HG03342 (cell line): Measurements from ENCODE around the gene UBE2D2.
"Not testable (repeated sequence)": the region's sequence is repeated elsewhere in the genome, so short reads cannot be mapped to it uniquely, and the experiment has no call there.

Source experiments
- ATAC-seq: cut with Tn5 transposase; IDR thresholded peaks from one replicate; pipeline ENCODE4 v1.9.1; 2021; ENCODE audit warnings: mild to moderate bottlenecking, moderate library complexity; ENCODE audit not compliant: unreplicated experiment

Gene UBE2D2

DNA sequence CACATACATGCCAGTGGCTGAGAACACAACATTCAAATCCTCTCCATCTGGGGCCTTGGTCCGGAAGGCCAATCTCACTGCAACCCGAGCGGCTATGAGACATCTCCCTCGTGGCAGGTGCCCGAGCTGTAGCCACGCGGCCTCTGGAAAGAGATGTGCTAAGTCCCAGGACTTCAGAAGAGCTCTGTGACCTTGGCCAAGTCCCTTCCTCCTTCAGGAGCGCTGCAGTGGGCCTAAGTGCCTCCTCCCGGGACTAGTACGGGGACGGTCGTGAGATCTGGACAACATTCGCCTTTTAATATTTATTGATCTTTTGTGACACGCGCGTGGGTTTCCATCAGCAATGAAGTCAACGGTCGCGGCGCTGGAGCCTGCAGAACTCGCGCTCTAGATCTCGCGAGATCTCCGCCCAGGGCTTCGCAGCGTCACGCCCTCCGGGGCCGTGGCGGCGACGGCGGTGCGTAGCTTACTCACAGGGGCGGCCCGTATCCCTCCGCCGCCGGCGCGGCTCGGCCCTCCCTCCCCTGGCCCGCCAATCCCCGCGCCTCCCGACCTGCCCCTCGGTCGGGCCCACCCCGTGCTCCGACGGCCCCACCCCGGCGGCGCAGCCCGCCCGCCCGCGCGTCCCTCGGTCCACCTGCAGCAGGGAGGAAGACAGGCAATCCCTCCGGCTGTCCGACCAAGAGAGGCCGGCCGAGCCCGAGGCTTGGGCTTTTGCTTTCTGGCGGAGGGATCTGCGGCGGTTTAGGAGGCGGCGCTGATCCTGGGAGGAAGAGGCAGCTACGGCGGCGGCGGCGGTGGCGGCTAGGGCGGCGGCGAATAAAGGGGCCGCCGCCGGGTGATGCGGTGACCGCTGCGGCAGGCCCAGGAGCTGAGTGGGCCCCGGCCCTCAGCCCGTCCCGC, at the start of gene UBE2D2:
TSS of gene UBE2D2 (plus strand) at position 588 of the 903 bp plus-strand sequence. CDS start 453 bp downstream, outside the sequence.
- ATAC-seq, result peak; percentile 78

DNA sequence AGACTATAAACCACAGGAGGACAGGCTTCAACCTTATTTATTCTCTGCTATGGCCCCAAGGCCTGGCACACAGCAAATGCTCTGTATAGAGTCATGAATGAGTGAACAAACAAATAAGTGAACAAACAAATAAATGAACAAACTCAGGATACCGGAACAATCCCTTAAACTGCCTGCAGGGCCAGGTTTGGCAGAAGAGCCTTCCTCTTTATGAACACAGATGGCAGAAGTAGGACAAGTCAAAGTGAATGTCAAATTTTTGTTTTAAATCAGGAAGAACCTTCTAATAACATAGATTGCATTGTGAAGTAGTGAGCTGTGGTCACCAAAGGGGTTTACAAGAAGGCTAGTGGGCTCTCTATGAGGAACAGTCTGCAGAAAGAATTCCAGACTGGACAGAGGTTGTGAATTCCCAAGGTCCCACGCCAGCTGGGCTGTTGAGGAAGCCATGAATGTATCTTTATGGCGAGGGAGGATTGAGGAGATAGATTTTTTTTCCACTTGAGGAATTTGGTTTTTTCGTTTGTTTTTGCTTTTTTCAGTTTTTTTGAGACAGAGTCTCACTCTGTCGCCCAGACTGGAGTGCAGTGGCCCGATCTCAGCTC, 48.3 kb upstream of the UBE2D2 start:
- ATAC-seq, result no peak

DNA sequence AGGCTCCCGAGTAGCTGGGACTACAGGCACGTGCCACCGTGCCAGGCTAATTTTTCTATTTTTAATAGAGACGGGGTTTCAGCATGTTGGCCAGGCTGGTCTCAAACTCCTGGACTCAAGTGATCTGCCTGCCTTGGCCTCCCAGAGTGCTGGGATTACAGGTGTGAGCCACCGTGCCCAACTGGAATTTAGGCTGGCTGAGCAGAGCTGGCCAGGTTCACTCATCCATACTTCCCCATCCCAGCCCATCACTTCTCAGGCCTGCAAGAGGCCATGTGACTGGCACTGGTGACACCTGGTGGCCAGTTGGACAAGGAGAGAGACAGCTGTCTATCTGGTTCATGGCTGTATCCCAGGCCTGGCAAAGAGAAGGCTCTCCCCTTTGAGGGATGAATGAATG, 47.7 kb upstream of the UBE2D2 start:
- peak; percentile 55 for ATAC-seq

DNA sequence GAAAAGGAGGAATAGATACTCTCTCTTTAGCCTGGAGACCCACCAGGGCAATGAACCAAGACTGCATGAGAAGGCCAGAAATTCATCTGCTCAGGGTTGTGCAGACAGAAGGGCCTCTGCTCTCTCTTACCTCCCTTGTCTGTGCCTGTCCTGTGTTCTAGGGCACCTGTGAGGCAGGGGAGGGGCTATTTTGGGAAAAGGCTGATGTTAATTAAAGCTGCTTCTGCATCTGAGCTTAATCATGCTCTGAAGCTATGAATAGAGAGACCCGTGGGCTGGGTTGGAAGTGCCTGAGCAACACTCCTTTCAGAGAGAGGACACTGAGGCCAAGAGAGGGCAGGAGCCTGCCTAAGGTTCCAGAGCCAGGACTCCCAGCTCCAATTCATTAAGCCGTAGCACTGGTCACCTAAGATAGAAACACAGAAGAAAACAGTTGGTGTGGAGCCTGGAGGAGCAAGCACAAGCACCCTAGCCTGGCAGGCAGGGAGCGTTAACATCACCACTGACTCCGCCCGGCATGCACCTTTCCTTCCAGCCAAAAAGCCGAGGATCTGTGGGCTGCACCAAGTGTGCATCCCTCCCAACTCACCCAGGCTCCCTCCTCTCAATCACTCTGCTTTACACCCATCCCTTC, 47.2 kb upstream of the UBE2D2 start:
- peak; percentile 7 for ATAC-seq

DNA sequence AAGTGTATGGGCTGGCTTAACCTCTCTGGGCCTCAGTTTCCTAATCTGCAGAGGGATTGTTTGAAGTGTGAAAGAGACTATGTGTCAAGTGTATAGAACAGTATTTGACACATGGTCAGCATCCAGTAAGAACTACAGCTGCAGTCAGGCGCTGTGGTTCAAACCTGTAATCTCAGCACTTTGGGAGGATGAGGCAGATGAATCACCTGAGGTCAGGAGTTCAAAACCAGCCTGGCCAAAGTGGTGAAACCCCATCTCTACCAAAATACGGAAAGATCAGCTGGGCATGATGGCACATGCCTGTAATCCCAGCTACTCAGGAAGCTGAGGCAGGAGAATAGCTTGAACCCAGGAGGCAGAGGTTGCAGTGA, 46.7 kb upstream of the UBE2D2 start:
- no peak for ATAC-seq

DNA sequence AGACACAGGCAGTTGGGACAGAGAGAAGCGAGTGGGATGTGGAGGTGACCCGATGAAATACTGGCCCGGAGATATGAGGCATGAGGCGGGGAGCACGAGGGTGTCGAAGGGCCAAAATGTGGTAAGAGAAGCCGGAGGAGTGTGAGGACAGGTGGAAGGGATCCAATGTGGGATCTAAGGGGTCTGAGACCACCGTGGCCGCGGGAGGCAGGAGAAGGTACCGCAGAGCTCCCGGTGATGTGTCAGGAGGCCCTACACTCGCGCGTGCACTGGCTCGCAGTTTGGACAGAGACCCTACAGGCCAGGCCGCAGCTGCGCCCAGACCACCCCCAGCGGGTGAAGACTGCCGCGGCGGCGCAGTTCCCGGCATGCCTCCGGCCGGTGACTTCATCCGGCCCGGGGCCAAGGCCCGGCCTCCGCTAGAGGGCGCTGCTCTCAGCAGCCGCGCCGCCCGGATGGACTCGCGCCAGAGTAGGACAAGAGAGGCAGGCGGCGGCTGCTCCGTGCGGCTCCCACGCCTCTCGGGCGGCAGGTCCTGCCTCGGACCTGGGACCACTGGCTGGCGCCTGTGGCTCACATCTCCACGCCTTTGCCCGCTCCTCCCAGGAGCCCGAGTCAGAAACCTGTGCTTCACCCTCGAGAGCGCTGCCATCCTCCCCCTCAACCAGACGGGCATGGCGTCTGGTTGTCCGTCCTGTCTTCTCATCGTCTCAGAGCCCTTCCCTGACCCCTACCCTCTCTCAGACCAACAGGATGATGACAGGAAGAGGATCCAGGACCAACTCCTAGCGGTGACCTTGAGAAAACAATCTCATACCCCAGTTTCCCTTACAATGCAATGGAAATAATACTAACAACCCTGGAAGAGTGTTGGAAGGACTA, 43.2 kb upstream of the UBE2D2 start:
- ATAC-seq, result peak; percentile 81

DNA sequence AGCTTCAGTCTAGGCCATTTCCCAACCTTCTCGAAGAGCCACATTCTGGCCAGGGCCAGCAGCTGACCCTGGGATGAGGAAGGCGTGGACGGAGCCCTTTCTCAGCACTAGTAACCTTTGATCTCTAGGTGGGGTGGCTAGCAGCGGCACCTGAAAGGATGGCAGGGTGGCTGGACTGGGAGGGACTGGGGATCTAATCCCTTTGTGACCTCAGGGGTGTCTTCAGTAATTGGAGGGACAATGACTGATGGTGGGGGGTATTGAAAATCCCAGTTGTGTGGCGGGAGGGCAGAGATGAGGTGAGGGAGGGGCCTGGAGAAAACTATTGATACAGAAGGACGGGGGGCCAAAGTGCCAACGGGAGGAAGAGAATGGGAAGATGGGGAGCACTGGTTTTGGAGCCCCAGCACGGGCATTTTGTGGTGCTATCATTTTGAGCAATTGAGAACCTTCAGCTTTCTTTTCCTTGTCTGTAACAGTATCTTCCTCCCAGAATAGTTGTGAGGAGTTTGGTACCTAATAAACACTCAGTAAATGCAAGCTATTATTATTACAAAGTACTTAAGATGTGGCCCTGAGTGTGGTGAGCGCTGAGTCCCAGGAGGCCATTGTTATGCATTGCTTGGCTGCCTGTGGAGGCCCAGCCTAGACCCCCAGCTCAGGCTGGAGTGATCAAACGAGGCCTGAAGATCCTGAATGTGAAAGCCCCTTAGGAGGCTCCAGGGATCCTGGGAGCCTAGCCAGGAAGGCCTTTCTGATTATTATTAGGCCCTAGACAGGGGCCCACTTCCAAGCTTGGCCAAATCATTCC, 37.3 kb upstream of the UBE2D2 start:
- no peak for ATAC-seq

DNA sequence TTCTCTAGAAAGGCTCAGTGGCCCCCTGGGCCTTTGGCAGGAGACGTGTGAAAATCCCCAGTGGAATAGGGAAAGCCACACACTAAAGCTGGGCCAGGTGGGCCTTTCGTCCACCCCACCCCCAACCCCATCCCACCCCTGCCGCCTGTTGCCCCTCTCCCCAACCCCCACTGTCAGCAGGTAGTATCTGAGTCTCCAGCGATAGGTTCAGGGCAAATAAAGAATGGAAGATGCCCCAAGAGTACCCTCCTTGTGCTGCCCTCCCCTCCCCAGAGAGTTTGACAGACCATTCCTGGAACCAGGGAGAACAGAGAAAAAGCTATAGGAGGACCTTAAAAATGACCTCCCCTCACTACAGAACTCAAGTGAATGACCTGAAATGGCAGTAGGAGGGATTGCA, 36.7 kb upstream of the UBE2D2 start:
- ATAC-seq, result no peak

DNA sequence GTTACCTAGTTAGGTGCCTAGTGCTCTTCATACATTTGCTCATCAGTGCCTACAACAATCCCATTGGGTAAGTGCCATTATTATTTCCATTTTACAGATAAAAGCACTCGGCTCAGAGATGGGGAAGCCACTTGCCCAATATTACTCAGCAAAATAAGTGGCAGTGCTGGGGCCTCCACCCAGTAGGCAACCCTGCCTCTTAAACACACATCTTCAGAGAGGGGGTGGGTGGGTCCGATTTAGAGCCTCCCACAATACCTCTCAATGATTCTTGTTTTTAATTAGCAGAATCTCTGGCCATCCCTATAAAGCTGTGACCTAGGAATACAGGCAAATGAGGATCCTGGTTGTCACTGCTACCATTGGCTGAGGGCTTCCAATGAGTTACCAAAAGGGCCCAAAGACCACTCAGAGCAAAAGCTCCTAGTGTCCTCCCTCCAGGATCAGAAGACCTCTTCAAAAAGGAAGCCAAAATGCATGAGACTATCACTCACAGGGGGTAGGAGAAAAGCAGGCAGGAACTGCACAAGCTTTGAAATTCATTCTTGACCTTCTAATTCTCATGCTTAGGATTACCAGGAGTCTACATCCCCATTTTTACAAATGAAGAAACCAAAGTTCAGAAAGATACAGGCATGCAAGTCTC, 36.1 kb upstream of the UBE2D2 start:
- no peak for ATAC-seq

DNA sequence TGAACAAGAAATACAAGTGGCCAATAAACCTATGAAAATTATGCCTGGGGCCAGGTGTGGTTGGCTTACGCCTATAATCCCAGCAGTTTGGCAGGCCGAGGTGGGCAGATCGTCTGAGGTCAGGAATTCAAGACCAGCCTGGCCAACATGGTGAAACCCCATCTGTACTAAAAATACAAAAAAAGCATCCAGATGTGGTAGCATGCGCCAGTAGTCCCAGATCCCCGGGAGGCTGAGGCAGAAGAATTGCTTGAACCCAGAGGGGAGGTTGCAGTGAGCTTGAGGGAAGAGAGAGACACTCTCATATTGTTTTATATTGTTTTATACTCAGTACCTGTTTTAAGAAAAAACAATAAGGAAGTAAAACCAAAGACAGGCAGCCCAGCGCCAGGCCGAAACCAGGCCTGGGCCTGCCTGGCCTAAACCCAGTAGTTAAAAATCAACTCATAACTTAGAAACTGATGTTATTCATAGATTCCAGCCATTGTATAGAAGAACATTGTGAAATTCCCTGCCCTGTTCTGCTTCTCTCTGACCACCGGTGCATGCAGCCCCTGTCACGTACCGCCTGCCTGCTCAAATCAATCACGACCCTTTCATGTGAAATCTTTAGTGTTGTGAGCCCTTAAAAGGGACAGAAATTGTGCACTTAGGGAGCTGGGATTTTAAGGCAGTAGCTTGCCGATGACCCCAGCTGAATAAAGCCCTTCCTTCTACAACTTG, 35.4 kb upstream of the UBE2D2 start:
- not testable (repeated sequence) for ATAC-seq

DNA sequence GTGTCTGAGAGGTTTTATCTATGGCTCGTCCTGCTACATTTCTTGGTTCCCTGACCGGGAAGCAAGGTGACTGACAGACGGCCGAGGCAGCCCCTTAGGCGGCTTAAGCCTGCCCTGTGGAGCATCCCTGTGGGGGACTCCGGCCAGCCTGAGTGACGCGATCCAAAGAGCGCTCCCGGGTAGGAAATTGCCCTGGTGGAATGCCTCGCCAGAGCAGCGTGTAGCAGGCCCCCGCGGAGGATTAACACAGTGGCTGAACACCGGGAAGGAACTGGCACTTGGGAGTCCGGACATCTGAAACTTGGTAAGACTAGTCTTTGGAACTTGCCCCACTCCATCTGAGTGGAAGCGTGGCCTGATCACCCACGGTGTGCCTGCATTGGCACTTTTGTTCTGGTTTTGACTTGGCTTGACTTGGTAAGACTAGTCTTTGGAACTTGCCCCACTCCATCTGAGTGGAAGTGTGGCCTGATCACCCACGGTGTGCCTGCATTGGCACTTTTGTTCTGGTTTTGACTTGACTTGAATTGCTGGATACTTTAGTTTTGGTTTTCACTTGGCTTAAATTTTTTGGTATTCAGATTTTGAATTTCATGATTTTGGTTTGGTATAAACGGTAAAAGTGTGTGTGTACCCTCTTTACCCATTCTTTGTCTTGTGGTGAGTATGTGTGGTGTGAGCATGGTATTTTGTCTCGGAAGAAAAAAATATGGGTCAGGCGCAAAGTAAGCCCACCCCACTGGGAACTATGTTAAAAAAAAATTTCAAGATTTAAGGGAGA, 34.6 kb upstream of the UBE2D2 start:
- ATAC-seq, result not testable (repeated sequence)

DNA sequence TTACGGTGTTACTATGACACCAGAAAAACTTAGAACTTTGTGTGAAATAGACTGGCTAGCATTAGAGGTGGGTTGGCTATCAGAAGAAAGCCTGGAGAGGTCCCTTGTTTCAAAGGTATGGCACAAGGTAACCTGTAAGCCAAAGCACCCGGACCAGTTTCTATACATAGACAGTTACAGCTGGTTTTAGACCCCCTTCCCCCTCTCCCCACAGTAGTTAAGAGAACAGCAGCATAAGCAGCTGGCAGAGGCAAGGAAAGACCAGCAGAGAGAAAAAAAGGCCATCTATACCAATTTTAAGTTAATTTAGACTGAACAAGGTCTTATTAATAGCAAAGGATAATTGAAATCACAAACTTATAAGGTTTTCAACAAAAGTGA, 34.1 kb upstream of the UBE2D2 start:
- ATAC-seq, result not testable (repeated sequence)

DNA sequence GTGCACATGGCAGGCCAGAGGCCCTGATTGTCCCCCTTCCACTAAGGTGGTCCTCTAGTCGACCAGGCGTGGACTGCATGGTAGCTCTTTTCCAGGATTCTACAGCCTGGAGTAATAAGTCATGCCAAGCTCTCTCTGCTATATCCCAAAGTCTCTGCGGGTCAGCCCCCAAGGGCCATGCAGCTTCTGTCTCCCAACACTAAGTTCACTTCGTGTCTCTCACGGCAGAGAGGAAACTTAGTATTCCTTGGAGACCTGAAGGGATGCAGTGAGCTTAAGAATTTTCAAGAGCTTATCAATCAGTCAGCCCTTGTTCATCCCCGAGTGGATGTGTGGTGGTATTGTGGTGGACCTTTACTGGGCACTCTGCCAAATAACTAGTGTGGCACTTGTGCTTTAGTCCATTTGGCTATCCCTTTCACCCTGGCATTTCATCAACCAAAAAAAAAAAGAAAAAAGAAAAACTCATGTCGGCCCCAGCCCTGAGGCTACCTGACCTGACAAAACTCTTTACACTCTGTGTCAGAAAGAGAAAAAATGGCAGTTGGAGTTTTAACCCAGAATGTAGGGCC, 33.2 kb upstream of the UBE2D2 start:
- ATAC-seq, result not testable (repeated sequence)

DNA sequence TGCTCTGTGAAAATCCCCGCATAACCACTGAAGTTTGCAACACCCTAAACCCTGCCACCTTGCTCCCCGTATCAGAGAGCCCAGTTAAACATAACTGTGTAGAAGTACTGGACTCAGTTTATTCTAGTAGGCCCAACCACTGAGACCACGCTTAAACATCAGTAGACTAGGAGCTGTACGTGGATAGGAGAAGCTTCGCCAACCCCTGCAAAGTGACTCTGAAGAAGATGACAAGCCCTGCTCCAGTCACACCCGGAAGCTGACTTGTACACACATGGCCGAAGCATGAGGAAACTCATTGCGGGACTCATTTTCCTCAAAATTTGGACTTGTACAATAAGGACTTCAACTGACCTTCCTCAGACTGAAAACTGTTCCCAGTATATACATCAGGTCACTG, 32.4 kb upstream of the UBE2D2 start:
- ATAC-seq, result not testable (repeated sequence)

DNA sequence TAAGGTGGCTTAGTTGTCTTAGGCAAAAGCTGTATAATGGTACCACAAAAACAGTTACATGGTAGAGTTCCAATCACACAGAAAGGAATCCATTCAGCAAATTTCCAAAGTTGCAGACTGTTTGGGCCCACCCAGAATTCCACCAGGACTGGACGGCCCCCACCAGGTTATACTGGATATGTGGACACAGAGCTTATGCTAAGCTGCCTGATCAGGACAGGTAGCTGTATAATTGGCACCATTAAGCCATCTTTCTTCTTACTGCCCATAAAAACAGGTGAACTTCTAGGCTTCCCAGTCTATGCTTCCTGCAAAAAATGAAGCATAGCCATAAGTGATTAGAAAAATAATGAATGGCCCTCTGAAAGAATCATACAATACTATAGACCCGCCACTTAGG, 31.1 kb upstream of the UBE2D2 start:
- ATAC-seq, result not testable (repeated sequence)

DNA sequence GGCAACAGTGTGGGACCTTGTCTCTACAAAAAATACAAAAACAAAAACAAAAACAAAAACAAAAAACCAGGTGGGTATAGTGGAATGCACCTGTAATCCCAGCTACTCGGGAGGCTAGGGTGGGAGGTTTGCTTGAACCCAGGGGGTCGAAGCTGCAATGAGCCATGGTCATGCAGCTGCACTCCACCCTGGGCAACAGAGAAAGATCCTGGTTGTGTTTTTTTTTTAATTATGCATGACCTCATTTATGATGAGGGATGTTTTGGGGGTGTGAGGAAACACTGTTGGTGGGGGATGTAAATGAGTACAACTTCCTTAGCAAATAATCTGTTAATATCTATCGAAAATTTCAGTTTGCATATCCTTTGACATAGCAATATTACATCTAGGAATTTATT, 29.4 kb upstream of the UBE2D2 start:
- ATAC-seq, result no peak

DNA sequence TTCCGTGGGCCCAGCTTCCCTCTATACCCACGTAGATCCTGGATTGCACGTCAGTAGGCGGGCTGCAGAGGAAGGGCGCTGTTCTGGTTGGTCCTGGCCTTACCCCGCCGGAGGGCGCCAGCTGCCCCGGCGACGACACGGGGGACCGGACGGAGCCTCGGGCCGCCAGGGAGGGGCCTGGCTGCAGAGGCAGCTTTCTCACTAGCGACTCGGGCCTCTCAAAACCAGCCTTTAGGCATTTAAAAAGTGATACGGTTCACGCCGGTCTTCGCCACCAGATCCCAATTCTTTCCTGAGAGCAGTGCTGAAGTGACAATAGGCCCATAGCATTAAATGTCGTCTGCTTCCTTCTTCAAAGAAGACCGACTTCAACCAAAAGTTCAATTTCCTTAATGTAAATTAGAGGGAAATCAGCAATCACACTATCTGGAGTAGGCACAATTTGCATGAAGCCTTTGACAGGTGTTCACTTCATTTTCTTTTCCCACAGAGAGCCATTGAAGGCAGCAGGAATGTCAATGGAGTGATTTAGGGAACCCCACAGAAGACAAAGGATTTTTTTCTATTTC, 17.6 kb upstream of the UBE2D2 start:
- peak; percentile 89 for ATAC-seq
